Uterus (tissue), 4 donors: ENCODE data around the gene UBC. TPM values are rescaled to one million over a fixed set of nuclear protein-coding genes. Genes with fewer than 3 reads are reported as not detected.

Source experiments
- DNase-seq, 2 donors: peaks; one replicate each; pipeline ENCODE4 v3.0.0-alpha.2; 2019 to 2020
- H3K27ac ChIP-seq, 2 donors: fragments of 200-600 bp; sonication (generic); 1 replicate in 1 of 2; 2 replicates in 1 of 2; pipeline ENCODE4 v1.5.1; 2016 to 2018
- H3K27me3 ChIP-seq, 2 donors: fragments of 200-600 bp; sonication (generic); one replicate each; pipeline ENCODE4 v1.5.1; 2018 to 2019; ENCODE audit warnings: control low read depth in 1 of 2
- H3K36me3 ChIP-seq, 2 donors: fragments of 200-600 bp; sonication (generic); one replicate each; pipeline ENCODE4 v1.5.1; 2019; ENCODE audit warnings: control low read depth in 1 of 2
- H3K4me1 ChIP-seq, 2 donors: fragments of 200-600 bp; sonication (generic); one replicate each; pipeline ENCODE4 v1.5.1; 2018 to 2019; ENCODE audit warnings: control low read depth in 1 of 2
- H3K4me3 ChIP-seq, 2 donors: fragments of 200-600 bp; sonication (generic); 1 replicate in 1 of 2; 2 replicates in 1 of 2; pipeline ENCODE4 v1.5.1; 2018 to 2019; ENCODE audit warnings: mild to moderate bottlenecking in 1 of 2
- H3K9me3 ChIP-seq, 2 donors: fragments of 200-600 bp; sonication (generic); one replicate each; pipeline ENCODE4 v1.5.1; 2019; ENCODE audit warnings: control low read depth in 1 of 2
- POLR2A ChIP-seq, 2 donors: fragments of 450-650 bp; IDR thresholded peaks; one replicate each; pipeline ENCODE4 v1.6.1; 2016; ENCODE audit warnings: antibody characterized with exemption in 2 of 2, mild to moderate bottlenecking in 1 of 2, moderate library complexity in 1 of 2
- intact Hi-C: fragments of 100-400 bp; cut with DNase I; formaldehyde crosslinking; loops from one replicate; pipeline ENCODE4 v1.15.1; 2023; ENCODE audit warnings: low total_unique reads
- total RNA-seq, 4 donors: library from RNA; depleted of rRNA in 3 of 4; stranded (reverse); fragments of >200 nt in 3 of 4; gene quantifications; one replicate each; pipeline versions ENCODE4 v1.1.0 to v1.2.4, GENCODE V29; 2014 to 2023
- TF ChIP-seq, protein P1 (sequence below), 4 experiments: fragments of 200-600 bp in 2 of 4; fragments of 450-650 bp in 2 of 4; sonication (generic) in 2 of 4; IDR thresholded peaks; one replicate each; pipeline ENCODE4 v1.5.1; 2016 to 2019; ENCODE audit warnings: antibody characterized with exemption in 4 of 4, mild to moderate bottlenecking in 2 of 4, moderate library complexity in 1 of 4
- donor health status: DM: yes; HTN: yes; CAD: no.

The UBC gene
- total RNA-seq, 4 donors from 2014 or later = 821 to 1,719 (median 1,034) TPM

- no peaks in the 10 kb centered on the region for H3K9me3 ChIP-seq
- no peak overlapping the region for H3K4me3 ChIP-seq
- H3K27me3 ChIP-seq = peaks cover 0 to 4% of the 10 kb centered on the region in 2 donors
- intact Hi-C loops = no loop called here
- no peak for TF ChIP-seq POLR2A (IDR thresholded peaks at IDR 0.05)
- TF ChIP-seq, protein P1, sequence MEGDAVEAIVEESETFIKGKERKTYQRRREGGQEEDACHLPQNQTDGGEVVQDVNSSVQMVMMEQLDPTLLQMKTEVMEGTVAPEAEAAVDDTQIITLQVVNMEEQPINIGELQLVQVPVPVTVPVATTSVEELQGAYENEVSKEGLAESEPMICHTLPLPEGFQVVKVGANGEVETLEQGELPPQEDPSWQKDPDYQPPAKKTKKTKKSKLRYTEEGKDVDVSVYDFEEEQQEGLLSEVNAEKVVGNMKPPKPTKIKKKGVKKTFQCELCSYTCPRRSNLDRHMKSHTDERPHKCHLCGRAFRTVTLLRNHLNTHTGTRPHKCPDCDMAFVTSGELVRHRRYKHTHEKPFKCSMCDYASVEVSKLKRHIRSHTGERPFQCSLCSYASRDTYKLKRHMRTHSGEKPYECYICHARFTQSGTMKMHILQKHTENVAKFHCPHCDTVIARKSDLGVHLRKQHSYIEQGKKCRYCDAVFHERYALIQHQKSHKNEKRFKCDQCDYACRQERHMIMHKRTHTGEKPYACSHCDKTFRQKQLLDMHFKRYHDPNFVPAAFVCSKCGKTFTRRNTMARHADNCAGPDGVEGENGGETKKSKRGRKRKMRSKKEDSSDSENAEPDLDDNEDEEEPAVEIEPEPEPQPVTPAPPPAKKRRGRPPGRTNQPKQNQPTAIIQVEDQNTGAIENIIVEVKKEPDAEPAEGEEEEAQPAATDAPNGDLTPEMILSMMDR (IDR thresholded peaks at IDR 0.05) = no peak
- H3K36me3 ChIP-seq = no peaks in the 10 kb centered on the region
- peak overlapping the region; percentile 31 to 53 for H3K27ac ChIP-seq
- no peak for DNase-seq
- H3K4me1 ChIP-seq = peaks cover 5 to 8% of the 10 kb centered on the region in 2 donors
Measured at GRCh38 chr12:124910561-124911478, 3.6 kb downstream of the UBC start.

DNA sequence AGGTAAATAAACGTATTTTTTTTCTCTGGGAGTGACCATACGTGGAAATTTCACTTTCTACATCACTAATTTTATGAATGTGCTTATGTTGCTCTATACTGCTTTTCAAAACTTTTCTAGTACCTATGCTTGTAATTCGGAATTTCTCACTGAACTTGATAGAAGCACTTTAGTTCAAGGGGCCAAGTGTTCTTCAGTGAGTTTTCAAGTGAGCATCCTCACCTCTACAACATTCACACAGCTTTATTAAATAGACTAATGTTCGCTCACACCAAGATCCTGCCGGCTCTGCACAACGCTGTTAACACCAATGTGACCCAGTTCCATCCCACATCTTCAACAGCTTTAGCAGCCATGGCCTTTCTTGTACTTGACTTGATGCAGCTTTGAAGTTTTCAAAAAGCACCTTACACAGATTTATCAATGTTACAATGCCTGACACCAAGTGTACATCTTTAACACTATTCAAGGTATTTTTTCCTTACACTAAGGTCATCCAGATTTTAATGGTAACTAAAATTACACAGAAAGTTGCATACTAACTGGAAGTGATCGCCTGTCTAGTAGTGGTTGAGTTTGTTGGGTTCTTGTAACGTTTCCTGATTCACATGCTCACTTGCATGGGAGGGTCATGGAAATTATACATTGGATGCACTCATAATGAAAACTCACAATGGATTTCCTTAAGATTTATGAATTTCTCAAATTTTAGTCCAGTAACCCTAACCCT lies 4.5 kb downstream of the UBC start:
- Histone ChIP-seq H3K27ac (peak overlapping the region; percentile 31 to 53), H3K9me3 (no peaks in the 10 kb centered on the region), H3K4me1 (peaks cover 3 to 8% of the 10 kb centered on the region in 2 donors), H3K27me3 (peaks cover 0 to 4% of the 10 kb centered on the region in 2 donors), H3K4me3 (no peak overlapping the region), H3K36me3 (no peaks in the 10 kb centered on the region)
- no peak for DNase-seq
- TF ChIP-seq, protein P1 (IDR thresholded peaks at IDR 0.05) = no peak
- no peak for TF ChIP-seq POLR2A (IDR thresholded peaks at IDR 0.05)
- intact Hi-C loops = no loop called here

DNA sequence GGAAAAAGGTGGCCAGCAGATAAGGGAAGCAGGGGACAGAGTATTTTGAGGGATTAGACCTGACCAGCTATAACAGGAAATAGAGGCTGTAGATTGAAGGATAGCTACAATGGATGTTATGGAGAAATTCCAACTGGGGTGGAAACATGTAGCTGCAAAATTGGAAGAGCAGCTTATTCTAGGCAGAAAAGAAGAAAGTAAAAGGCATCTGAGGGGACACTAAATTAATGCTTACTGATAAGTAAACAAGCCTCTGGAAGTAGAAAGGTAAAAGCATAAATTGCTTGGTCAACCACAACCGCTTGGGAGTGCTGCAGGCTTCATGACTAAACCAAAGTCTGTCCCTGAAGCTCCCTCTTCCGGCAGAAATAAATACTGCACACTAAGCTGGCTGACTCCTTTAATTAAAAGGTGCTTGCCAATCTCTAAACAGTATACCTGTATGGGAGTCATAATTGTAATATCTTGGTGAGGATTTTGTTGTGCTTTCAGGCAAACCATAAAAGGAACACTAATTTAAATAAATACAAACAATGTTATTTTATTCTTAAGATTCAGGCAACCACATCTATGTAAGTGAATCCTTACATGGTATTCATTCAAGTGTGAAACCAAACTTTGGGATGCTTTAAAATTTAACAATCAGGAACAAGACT lies 7.7 kb downstream of the UBC start:
- DNase-seq = peak; percentile 82 to 95
- intact Hi-C loops = no loop called here
- H3K4me1 ChIP-seq = peaks cover 3 to 8% of the 10 kb centered on the region in 2 donors
- no peaks in the 10 kb centered on the region for H3K9me3 ChIP-seq
- H3K27ac ChIP-seq = peak overlapping the region; percentile 21 to 75
- H3K4me3 ChIP-seq = no peak overlapping the region
- no peaks in the 10 kb centered on the region for H3K27me3 ChIP-seq
- no peaks in the 10 kb centered on the region for H3K36me3 ChIP-seq
- TF ChIP-seq, protein P1 (IDR thresholded peaks at IDR 0.05) = peak; percentile 96 to 99 (median 97)
- no peak for TF ChIP-seq POLR2A (IDR thresholded peaks at IDR 0.05)

GRCh38 chr12:124904306-124905098 lies 9.9 kb downstream of the UBC start:
- no peaks in the 10 kb centered on the region for H3K36me3 ChIP-seq
- H3K9me3 ChIP-seq = no peaks in the 10 kb centered on the region
- TF ChIP-seq, protein P1 (IDR thresholded peaks at IDR 0.05) = no peak
- TF ChIP-seq POLR2A (IDR thresholded peaks at IDR 0.05) = no peak
- H3K27ac ChIP-seq = peak overlapping the region; percentile 54 to 69
- peak overlapping the region in 1 of 2 donors; percentile 9 for H3K4me3 ChIP-seq
- H3K4me1 ChIP-seq = peaks cover 0 to 1% of the 10 kb centered on the region in 2 donors
- DNase-seq = peak; percentile 85 to 88
- intact Hi-C loops = no loop called here
- no peaks in the 10 kb centered on the region for H3K27me3 ChIP-seq
